HepG2 (cell line): ENCODE results near the gene SYPL1. TPM values are rescaled to one million over a fixed set of nuclear protein-coding genes. Genes with fewer than 3 reads are reported as not detected.

Experiments used
- ATAC-seq: fragments of 200-7000 bp; cut with Tn5 transposase; 3 replicates; pipeline ENCODE4 v1.9.1; 2020; ENCODE audit warnings: mild to moderate bottlenecking, moderate library complexity
- BruUV-seq: library from RNA; stranded (reverse); fragments of 400-500 nt; replicated peaks from 2 replicates; lab custom pipeline; 2021; lab: Mats Ljungman, UMichigan
- CTCF ChIA-PET: fragments of 300-600 bp; formaldehyde crosslinking; extraction: SDS; loops from one replicate; lab custom pipeline; 2021; ENCODE audit warnings: low total read pairs, inconsistent platforms, low intra/inter-chr PET ratio; lab: Yijun Ruan, JAX
- POLR2A ChIA-PET: fragments of 350-600 bp; sonication (Branson Sonifier 250); formaldehyde crosslinking; loops from one replicate; lab custom pipeline; 2020; ENCODE audit warnings: antibody characterized with exemption, inconsistent platforms; lab: Yijun Ruan, JAX
- DNase-seq: peaks from one replicate; pipeline ENCODE4 v3.0.0-alpha.2; 2015; ENCODE audit warnings: low spot score
- FAIRE-seq: peaks from 3 replicates; lab custom pipeline; 2011; peaks lifted over from hg19 to GRCh38; lab: Jason Lieb, UNC
- H2AFZ ChIP-seq: one replicate; pipeline ENCODE4 v1.6.1; 2011; ENCODE audit warnings: low read length, inconsistent platforms
- H3K27ac ChIP-seq: fragments of 300-600 bp; 3 replicates; pipeline ENCODE4 v1.8.0; 2011; ENCODE audit warnings: mixed run types, mild to moderate bottlenecking, mixed read lengths, low read length, inconsistent platforms; ENCODE audit not compliant: insufficient read depth; ENCODE audit errors: extremely low read length
- H3K27me3 ChIP-seq, 2 experiments: fragments of 200-600 bp in 1 of 2; 2 replicates in 1 of 2; 3 replicates in 1 of 2; pipeline versions ENCODE4 v1.6.0 to v1.8.0; 2011; ENCODE audit warnings: low read length in 2 of 2, mild to moderate bottlenecking in 2 of 2, moderate library complexity in 2 of 2, inconsistent platforms in 1 of 2; ENCODE audit not compliant: insufficient read depth in 2 of 2, control insufficient read depth in 1 of 2
- H3K36me3 ChIP-seq, 2 experiments: fragments of 200-600 bp in 1 of 2; replicated peaks in 1 of 2; 2 replicates in 1 of 2; 3 replicates in 1 of 2; pipeline versions ENCODE4 v1.5.1 to v1.8.0; 2011; ENCODE audit warnings: low read length in 2 of 2, inconsistent platforms in 1 of 2; ENCODE audit not compliant: insufficient read depth in 2 of 2, control insufficient read depth in 1 of 2
- H3K4me1 ChIP-seq: 2 replicates; pipeline ENCODE4 v1.5.1; 2012; ENCODE audit warnings: low read length, inconsistent platforms; ENCODE audit not compliant: insufficient read depth
- H3K4me2 ChIP-seq: 2 replicates; pipeline ENCODE4 v1.6.0; 2011; ENCODE audit warnings: low read depth, low read length, inconsistent platforms
- H3K4me3 ChIP-seq, 3 experiments: fragments of 200-600 bp in 1 of 3; sonication (generic), shearing (Covaris generic) in 1 of 3; replicated peaks in 1 of 3; 2 replicates each; pipeline ENCODE4 v1.5.1; 2011 to 2016; ENCODE audit warnings: low read length in 3 of 3, inconsistent platforms in 2 of 3, low read depth in 2 of 3, mild to moderate bottlenecking in 2 of 3, control low read depth in 1 of 3, mixed read lengths in 1 of 3; ENCODE audit not compliant: insufficient read depth in 1 of 3
- H3K79me2 ChIP-seq: one replicate; pipeline ENCODE4 v1.6.1; 2011; ENCODE audit warnings: low read length, inconsistent platforms; ENCODE audit not compliant: insufficient read depth
- H3K9ac ChIP-seq: 2 replicates; pipeline ENCODE4 v1.6.0; 2011; ENCODE audit warnings: mild to moderate bottlenecking, low read depth, low read length, inconsistent platforms; ENCODE audit not compliant: insufficient read depth
- H3K9me3 ChIP-seq: 2 replicates; pipeline ENCODE4 v1.5.1; 2012; ENCODE audit warnings: mild to moderate bottlenecking, low read length
- H4K20me1 ChIP-seq: 2 replicates; pipeline ENCODE4 v1.6.0; 2011; ENCODE audit warnings: inconsistent platforms, mild to moderate bottlenecking, low read length, moderate library complexity; ENCODE audit not compliant: insufficient read depth
- KLF11 ChIP-seq: IDR thresholded peaks from 2 replicates; pipeline ENCODE4 v1.6.1; 2016; ENCODE audit warnings: missing compliant biosample characterization
- MXD4 ChIP-seq: IDR thresholded peaks from 2 replicates; pipeline ENCODE4 v1.6.1; 2016; ENCODE audit warnings: mild to moderate bottlenecking, missing biosample characterization, missing genetic modification reagents
- SALL1 ChIP-seq: sonication (generic); formaldehyde crosslinking; IDR thresholded peaks from 2 replicates; pipeline ENCODE4 v1.8.0; 2022; ENCODE audit warnings: mild to moderate bottlenecking, missing genetic modification reagents
- SRSF9 ChIP-seq: fragments of 200-400 bp; formaldehyde crosslinking; IDR thresholded peaks from 2 replicates; pipeline ENCODE4 v1.6.1; 2018; ENCODE audit warnings: borderline replicate concordance, mild to moderate bottlenecking, low read depth, low read length; ENCODE audit not compliant: insufficient read depth, poor library complexity, severe bottlenecking
- ZNF276 ChIP-seq: sonication (generic); formaldehyde crosslinking; IDR thresholded peaks from 2 replicates; pipeline ENCODE4 v1.4.0; 2020; ENCODE audit warnings: mild to moderate bottlenecking, low read depth, missing genetic modification reagents
- ZNF496 ChIP-seq: sonication (generic); formaldehyde crosslinking; IDR thresholded peaks from 2 replicates; pipeline ENCODE4 v1.8.1; 2023; ENCODE audit warnings: mild to moderate bottlenecking, moderate library complexity, missing genetic modification reagents; ENCODE audit not compliant: insufficient replicate concordance
- ZNF747 ChIP-seq: sonication (generic); formaldehyde crosslinking; IDR thresholded peaks from 2 replicates; pipeline ENCODE4 v1.8.1; 2023; ENCODE audit warnings: missing genetic modification reagents, mild to moderate bottlenecking, borderline replicate concordance
- WGBS: methylation state at CpG from one replicate; pipeline ENCODE4 v1.1.6; 2017; ENCODE audit warnings: low lambda C conversion rate; 5-methylcytosine and 5-hydroxymethylcytosine counted together
- in situ Hi-C: cut with HindIII; loops from 2 replicates; pipeline ENCODE4 v1.10.0; 2017; ENCODE audit warnings: low pct_unique_long_range_greater_than_20kb; ENCODE audit not compliant: extremely low pct_ligation_motif_present
- intact Hi-C: fragments of 100-400 bp; cut with micrococcal nuclease; formaldehyde crosslinking; loops from one replicate; pipeline ENCODE4 v1.10.0; 2022; ENCODE audit not compliant: unreplicated experiment
- polyA plus RNA-seq, 8 experiments: library from polyadenylated mRNA; depleted of rRNA in 3 of 8; stranded (reverse) in 7 of 8; unstranded in 1 of 8; fragments of >200 nt; fragmentation: Illumina TruSeq in 4 of 8; extraction: Trizol in 4 of 8; gene quantifications; 2 replicates each; pipeline versions ENCODE4 v1.2.1 to v1.2.3, GENCODE V29; 2011 to 2016; ENCODE audit warnings: low read depth in 4 of 8, missing spikeins in 1 of 8, mixed read lengths in 1 of 8; ENCODE audit not compliant: insufficient read depth in 1 of 8
- total RNA-seq, 5 experiments: library from RNA; depleted of rRNA; stranded (reverse); fragments of >200 nt; fragmentation: Illumina TruSeq; extraction: Trizol; gene quantifications; 2 replicates each; pipeline ENCODE4 v1.2.3, GENCODE V29; 2016; ENCODE audit warnings: low read depth in 1 of 5

The SYPL1 gene
- total and polyA plus RNA-seq, 2 of the 13 experiments (the other 11 are each of a cell fraction or from before 2014, with no cell fraction given), result 27.5 to 40.2 TPM

- no peak for TF ChIP-seq ZNF276 (CRISPR knock-in tag)
- TF ChIP-seq SRSF9, result no peak
- TF ChIP-seq MXD4 (CRISPR knock-in tag), result no peak
- TF ChIP-seq, all 625 proteins: peak for 0
Observed at GRCh38 chr7:106117786-106118544, 5.9 kb upstream of the SYPL1 start (continued).

GRCh38 chr7:106116161-106116704 is 4.1 kb upstream of the SYPL1 start:
- intact Hi-C loops, result no loop called here
- DNase-seq, result no peak
- Histone ChIP-seq H3K27ac (no peak overlapping the region), H3K9ac (no peak overlapping the region), H3K4me1 (peaks cover 19% of the 10 kb centered on the region), H3K36me3 (no peaks in the 10 kb centered on the region), H3K27me3 (0 out of 5 replicates have a peak, but pooled peaks cover 0 to 3% of the 10 kb centered on the region in 2 experiments), H4K20me1 (no peaks in the 10 kb centered on the region), H3K4me2 (no peak overlapping the region), H2AFZ (no peak overlapping the region), H3K9me3 (no peaks in the 10 kb centered on the region), H3K4me3 (no peak overlapping the region), H3K79me2 (peaks cover 2% of the 10 kb centered on the region)
- no peak for ATAC-seq
- ChIA-PET CTCF (no interaction called here), POLR2A (no interaction called here)
- TF ChIP-seq ZNF496 (CRISPR knock-in tag), result no peak
- no peak for TF ChIP-seq SALL1
- TF ChIP-seq KLF11 (CRISPR knock-in tag), result no peak
- TF ChIP-seq ZNF747 (CRISPR knock-in tag), result no peak
- WGBS, result 46% methylated on average over 6 of the region's 6 CpGs
- in situ Hi-C loops, result no loop called here
- no peak for FAIRE-seq
- BruUV-seq, result no TSS peak
